ENCODE data around the gene AFF2. TPM values are rescaled to one million over a fixed set of nuclear protein-coding genes. Genes with fewer than 3 reads are reported as not detected.

Gene AFF2
- total RNA-seq, 4 donors from 2014 or later: 0.27 to 0.32 TPM; not detected in 2

DNA sequence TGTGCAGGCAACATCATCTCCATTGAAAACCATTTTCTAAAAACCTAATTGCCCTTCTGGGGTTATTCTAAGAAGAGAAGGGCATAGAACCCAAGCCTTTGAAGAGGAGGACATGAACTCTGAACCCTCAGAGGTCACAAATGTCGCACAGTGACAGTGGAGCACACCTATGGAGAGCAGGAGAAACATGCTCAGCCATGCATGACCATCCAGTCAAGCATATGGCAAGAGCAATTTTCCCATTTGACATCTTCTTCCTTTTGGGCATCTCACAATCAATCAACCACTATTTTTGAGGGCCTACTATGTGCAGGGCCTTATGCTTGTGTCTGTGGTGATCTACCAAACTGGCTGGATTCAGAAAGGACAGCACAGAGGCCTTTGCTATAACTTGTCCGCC lies 30.1 kb upstream of the AFF2 start:
- H3K9me3 ChIP-seq: no peaks in the 10 kb centered on the region
- no peak overlapping the region for H3K27ac ChIP-seq
- H3K4me3 ChIP-seq: no peak overlapping the region
- in situ Hi-C loops (cut with MboI; ENCODE audit: low pct_ligation_motif_present in 1 of 4, low pct_unique_long_range_greater_than_20kb in 1 of 4, low sequenced_read_pairs in 3 of 4): no loop called here
- no peaks in the 10 kb centered on the region for H3K36me3 ChIP-seq
- no peaks in the 10 kb centered on the region for H3K27me3 ChIP-seq
- no peaks in the 10 kb centered on the region for H3K4me1 ChIP-seq
- intact Hi-C loops (cut with DNase I; ENCODE audit: low total_unique reads): no loop called here
- TF ChIP-seq POLR2AphosphoS5 (IDR thresholded peaks at IDR 0.05) (no peak), EP300 (IDR thresholded peaks at IDR 0.05; ENCODE audit: low read depth) (no peak), POLR2A (IDR thresholded peaks at IDR 0.05) (no peak)
- TF ChIP-seq, protein P1, sequence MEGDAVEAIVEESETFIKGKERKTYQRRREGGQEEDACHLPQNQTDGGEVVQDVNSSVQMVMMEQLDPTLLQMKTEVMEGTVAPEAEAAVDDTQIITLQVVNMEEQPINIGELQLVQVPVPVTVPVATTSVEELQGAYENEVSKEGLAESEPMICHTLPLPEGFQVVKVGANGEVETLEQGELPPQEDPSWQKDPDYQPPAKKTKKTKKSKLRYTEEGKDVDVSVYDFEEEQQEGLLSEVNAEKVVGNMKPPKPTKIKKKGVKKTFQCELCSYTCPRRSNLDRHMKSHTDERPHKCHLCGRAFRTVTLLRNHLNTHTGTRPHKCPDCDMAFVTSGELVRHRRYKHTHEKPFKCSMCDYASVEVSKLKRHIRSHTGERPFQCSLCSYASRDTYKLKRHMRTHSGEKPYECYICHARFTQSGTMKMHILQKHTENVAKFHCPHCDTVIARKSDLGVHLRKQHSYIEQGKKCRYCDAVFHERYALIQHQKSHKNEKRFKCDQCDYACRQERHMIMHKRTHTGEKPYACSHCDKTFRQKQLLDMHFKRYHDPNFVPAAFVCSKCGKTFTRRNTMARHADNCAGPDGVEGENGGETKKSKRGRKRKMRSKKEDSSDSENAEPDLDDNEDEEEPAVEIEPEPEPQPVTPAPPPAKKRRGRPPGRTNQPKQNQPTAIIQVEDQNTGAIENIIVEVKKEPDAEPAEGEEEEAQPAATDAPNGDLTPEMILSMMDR (IDR thresholded peaks at IDR 0.05): no peak
- DNase-seq: no peak
- WGBS, 2 donors (ENCODE audit: low coverage in 1 of 2): 63% methylated on average over 2 of the region's 2 CpGs; no CpG with 5 or more reads in 1 of the 2 donors

- 77 to 85% methylated on average over 4 of the region's 4 CpGs for WGBS, 2 donors (ENCODE audit: low coverage in 1 of 2)
- intact Hi-C loops (cut with DNase I; ENCODE audit: low total_unique reads): no loop called here
Measured at GRCh38 chrX:148474030-148474429, 26.4 kb upstream of the AFF2 start.

DNA sequence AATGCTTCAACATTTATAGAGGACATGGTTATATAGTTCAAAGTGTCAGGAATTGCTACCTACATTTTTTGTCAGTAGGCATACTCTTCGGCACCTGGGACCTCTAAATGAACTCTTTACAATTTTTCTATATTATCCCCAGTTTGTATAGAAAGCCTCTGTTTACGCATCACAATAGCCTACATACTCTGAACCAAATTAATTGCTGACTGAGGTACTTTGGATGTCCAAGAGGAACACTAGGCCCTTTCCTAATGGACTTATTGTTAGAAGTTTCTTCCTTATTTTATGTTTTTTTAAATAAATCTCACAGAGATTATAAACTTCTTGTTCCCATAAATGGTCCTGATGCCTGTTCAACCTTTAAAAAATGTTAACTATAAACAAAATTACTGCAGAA lies 8.4 kb upstream of the AFF2 start:
- Histone ChIP-seq H3K27me3 (no peaks in the 10 kb centered on the region), H3K4me1 (no peaks in the 10 kb centered on the region), H3K9me3 (no peaks in the 10 kb centered on the region), H3K4me3 (no peak overlapping the region), H3K27ac (no peak overlapping the region), H3K36me3 (no peaks in the 10 kb centered on the region)
- intact Hi-C loops (cut with DNase I; ENCODE audit: low total_unique reads): no loop called here
- TF ChIP-seq POLR2AphosphoS5 (IDR thresholded peaks at IDR 0.05) (no peak), POLR2A (IDR thresholded peaks at IDR 0.05) (no peak), EP300 (IDR thresholded peaks at IDR 0.05; ENCODE audit: low read depth) (no peak)
- TF ChIP-seq, protein P1 (IDR thresholded peaks at IDR 0.05): no peak
- no peak for DNase-seq
- in situ Hi-C loops (cut with MboI; ENCODE audit: low pct_ligation_motif_present in 1 of 4, low pct_unique_long_range_greater_than_20kb in 1 of 4, low sequenced_read_pairs in 3 of 4): no loop called here
- 82 to 100% methylated on average over 2 of the region's 2 CpGs for WGBS, 2 donors (ENCODE audit: low coverage in 1 of 2)

More at GRCh38 chrX:148474030-148474429, 26.4 kb upstream of the AFF2 start:
- H3K27ac ChIP-seq: no peak overlapping the region
- H3K4me1 ChIP-seq: no peaks in the 10 kb centered on the region
- H3K9me3 ChIP-seq: no peaks in the 10 kb centered on the region
- no peak for DNase-seq
- H3K27me3 ChIP-seq: no peaks in the 10 kb centered on the region
- TF ChIP-seq EP300 (IDR thresholded peaks at IDR 0.05; ENCODE audit: low read depth) (no peak), POLR2AphosphoS5 (IDR thresholded peaks at IDR 0.05) (no peak), POLR2A (IDR thresholded peaks at IDR 0.05) (no peak)
- TF ChIP-seq, protein P1 (IDR thresholded peaks at IDR 0.05): no peak
- no peak overlapping the region for H3K4me3 ChIP-seq
- in situ Hi-C loops (cut with MboI; ENCODE audit: low pct_ligation_motif_present in 1 of 4, low pct_unique_long_range_greater_than_20kb in 1 of 4, low sequenced_read_pairs in 3 of 4): no loop called here
- no peaks in the 10 kb centered on the region for H3K36me3 ChIP-seq

GRCh38 chrX:148495176-148495575 lies 5.2 kb upstream of the AFF2 start:
- Histone ChIP-seq H3K4me3 (no peak overlapping the region), H3K27me3 (no peaks in the 10 kb centered on the region), H3K27ac (no peak overlapping the region), H3K9me3 (no peaks in the 10 kb centered on the region), H3K36me3 (no peaks in the 10 kb centered on the region), H3K4me1 (no peaks in the 10 kb centered on the region)
- WGBS, 2 donors (ENCODE audit: low coverage in 1 of 2): 40 to 77% methylated on average over 1 to 3 of the region's 3 CpGs
- in situ Hi-C loops (cut with MboI; ENCODE audit: low pct_ligation_motif_present in 1 of 4, low pct_unique_long_range_greater_than_20kb in 1 of 4, low sequenced_read_pairs in 3 of 4): no loop called here
- DNase-seq: no peak
- intact Hi-C loops (cut with DNase I; ENCODE audit: low total_unique reads): no loop called here
- TF ChIP-seq EP300 (IDR thresholded peaks at IDR 0.05; ENCODE audit: low read depth): no peak
- TF ChIP-seq POLR2AphosphoS5 (IDR thresholded peaks at IDR 0.05): no peak
- TF ChIP-seq, protein P1 (IDR thresholded peaks at IDR 0.05): no peak
- no peak for TF ChIP-seq POLR2A (IDR thresholded peaks at IDR 0.05)
